ENCODE measurements around the gene LDB3. TPM values are rescaled to one million over a fixed set of nuclear protein-coding genes. Genes with fewer than 3 reads are reported as not detected.
A peak's percentile ranks its signal among the peaks of the same experiment; 100 is the strongest.

The LDB3 gene
- total and polyA plus RNA-seq, 8 donors, result 0.14 to 2.1 (median 0.44) TPM

- DNase-seq, result no peak
- Histone ChIP-seq H3K4me3 (no peak overlapping the region), H3K4me1 (no peaks in the 10 kb centered on the region), H3K27ac (no peak overlapping the region), H3K36me3 (no peaks in the 10 kb centered on the region), H3K27me3 (no peaks in the 10 kb centered on the region), H3K9me3 (no peaks in the 10 kb centered on the region)
- WGBS, 2 donors, result 61 to 71% methylated on average over 9 of the region's 9 CpGs
- ATAC-seq, result peak in 1 of 4 donors; percentile 22
- no peak for FAIRE-seq
- TF ChIP-seq CTCF (IDR thresholded peaks at IDR 0.05), result no peak
- intact Hi-C loops (cut with DNase I), result loop anchor here in 1 of 3 donors (5.0 kb wide), 1 partner anchor 218 kb away; no protein-coding TSS in a partner anchor
Measured at GRCh38 chr10:86684331-86685097, 16.2 kb downstream of the LDB3 start.

DNA sequence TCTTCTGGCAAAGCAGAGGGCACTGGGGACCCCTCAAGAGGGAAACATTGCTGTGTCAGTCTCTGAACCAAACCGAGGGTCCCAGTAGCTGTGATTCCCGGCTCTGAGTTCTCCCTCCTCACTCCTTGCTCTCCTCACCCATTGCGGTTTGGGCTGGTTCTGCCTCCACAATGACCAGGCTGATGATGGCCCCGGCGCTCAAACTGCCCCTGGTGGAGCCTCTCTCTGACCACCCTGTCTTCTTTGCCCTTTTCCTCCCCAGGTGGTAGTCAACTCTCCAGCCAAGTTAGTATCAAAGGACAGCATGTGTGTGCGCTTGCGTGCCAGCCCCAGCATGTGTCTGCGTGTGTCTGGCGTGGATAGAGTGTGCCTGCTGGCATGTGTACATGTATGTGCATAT, 17.1 kb downstream of the LDB3 start:
- H3K27ac ChIP-seq, result no peak overlapping the region
- H3K36me3 ChIP-seq, result no peaks in the 10 kb centered on the region
- WGBS, 2 donors, result 89 to 92% methylated on average over 9 of the region's 9 CpGs
- FAIRE-seq, result no peak
- no peak overlapping the region for H3K4me3 ChIP-seq
- no peak for ATAC-seq
- intact Hi-C loops (cut with DNase I), result loop anchor here in 1 of 3 donors (5.0 kb wide), 1 partner anchor 217 kb away; no protein-coding TSS in a partner anchor
- no peak for DNase-seq
- H3K9me3 ChIP-seq, result no peaks in the 10 kb centered on the region
- no peaks in the 10 kb centered on the region for H3K27me3 ChIP-seq
- TF ChIP-seq CTCF (IDR thresholded peaks at IDR 0.05), result no peak
- no peaks in the 10 kb centered on the region for H3K4me1 ChIP-seq

DNA sequence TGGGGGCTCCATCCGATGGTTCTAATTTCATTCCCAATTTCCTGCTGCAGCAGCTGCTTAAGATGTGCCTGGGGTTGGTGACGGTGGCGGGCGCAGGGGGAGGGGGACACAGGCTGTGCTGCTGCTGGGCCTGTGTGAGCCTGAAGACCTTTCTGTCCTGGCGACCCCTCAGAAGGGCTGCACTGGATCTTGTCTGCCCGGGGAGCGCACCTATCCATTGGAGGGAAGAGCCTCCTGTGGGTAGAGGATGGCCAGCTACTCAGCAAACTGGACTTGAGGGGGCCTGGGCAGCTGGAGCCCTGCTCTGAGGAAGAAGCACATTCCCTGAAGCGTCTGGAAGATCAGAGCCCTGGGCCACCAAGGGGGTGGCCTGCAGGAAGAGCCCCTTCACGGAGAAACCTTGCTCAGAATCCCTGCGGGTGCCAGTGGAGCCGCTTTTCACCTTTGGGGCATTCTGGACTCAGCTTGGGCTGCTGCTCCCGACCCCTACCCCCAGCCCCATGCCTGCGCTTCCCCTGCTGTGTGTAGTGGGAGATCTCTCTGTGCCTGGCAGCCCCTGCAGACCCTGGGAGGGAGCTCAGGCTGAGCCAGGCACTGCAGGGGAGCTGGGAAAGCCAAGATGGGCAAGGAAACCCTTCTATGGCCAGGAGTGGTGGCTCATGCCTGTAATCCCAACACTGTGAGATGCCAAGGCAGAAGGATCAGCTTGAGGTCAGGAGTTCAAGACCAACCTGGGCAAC, 17.8 kb downstream of the LDB3 start:
- intact Hi-C loops (cut with DNase I), result loop anchor here in 1 of 3 donors (5.0 kb wide), 1 partner anchor 216 kb away; no protein-coding TSS in a partner anchor
- WGBS, 2 donors, result 74 to 77% methylated on average over 13 of the region's 13 CpGs
- TF ChIP-seq CTCF (IDR thresholded peaks at IDR 0.05), result no peak

GRCh38 chr10:86686972-86687371, 18.7 kb downstream of the LDB3 start:
- Histone ChIP-seq H3K27me3 (no peaks in the 10 kb centered on the region), H3K4me3 (no peak overlapping the region), H3K9me3 (no peaks in the 10 kb centered on the region), H3K27ac (no peak overlapping the region), H3K4me1 (no peaks in the 10 kb centered on the region), H3K36me3 (no peaks in the 10 kb centered on the region)
- FAIRE-seq (no peak), DNase-seq (no peak), ATAC-seq (no peak)
- no peak for TF ChIP-seq CTCF (IDR thresholded peaks at IDR 0.05)
- WGBS, 2 donors, result 83 to 88% methylated on average over 19 of the region's 19 CpGs
- intact Hi-C loops (cut with DNase I), result loop anchor here in 1 of 3 donors (5.0 kb wide), 1 partner anchor 215 kb away; no protein-coding TSS in a partner anchor

More for the DNA sequence above, 17.8 kb downstream of the LDB3 start:
- Histone ChIP-seq H3K9me3 (no peaks in the 10 kb centered on the region), H3K4me1 (no peaks in the 10 kb centered on the region), H3K36me3 (no peaks in the 10 kb centered on the region), H3K27me3 (no peaks in the 10 kb centered on the region), H3K4me3 (no peak overlapping the region), H3K27ac (no peak overlapping the region)
- no peak for ATAC-seq
- no peak for FAIRE-seq
- DNase-seq, result no peak

All from pancreas (tissue), 10 donors.